ENCODE data around the gene ANO8. TPM values are rescaled to one million over a fixed set of nuclear protein-coding genes. Genes with fewer than 3 reads are reported as not detected.
A peak's percentile ranks its signal among the peaks of the same experiment; 100 is the strongest.

ANO8 gene
- total and polyA plus RNA-seq, 2 of the 8 experiments (the other 6 are each of a cell fraction or from before 2014, with no cell fraction given), result 9.5 to 20.7 TPM

DNA sequence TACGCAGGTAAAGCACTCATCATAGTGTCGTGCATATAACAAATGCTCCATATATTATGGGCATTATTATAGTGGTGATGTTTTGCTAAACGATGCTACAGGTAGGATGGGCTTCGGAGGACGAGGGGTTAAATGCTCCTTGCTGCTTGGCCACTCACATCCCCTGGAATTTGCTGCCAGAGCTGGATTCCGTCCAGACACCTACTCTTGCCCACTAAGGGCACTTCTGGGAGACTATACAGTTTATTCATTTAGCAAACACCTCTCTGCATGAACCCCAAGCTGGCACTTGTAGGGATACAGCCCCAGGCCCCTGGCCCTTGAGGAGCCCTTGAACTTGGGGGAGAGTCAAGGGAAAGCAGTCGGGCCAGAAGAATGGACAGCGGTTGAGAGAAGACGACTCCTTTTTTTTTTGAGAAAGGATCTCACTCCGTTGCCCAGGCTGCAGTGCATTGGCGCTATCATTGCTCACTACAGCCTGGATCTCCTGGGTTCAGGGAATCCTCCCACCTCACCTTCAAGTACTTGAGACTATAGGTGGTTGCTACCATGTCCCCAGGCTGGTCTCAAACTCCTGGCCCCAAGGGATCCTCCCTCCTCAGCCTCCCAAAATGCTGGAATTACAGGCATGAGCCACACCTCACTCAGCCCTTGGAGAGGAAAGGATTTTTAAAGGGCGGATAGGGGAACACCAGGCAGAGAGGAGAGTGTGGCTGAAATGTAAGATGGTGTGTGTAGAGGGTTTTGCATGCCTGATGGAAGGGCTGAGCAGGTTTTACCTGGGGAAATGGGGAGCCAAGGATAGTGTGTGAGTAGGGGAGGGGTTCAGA is 30.1 kb downstream of the ANO8 start:
- ChIA-PET CTCF (ENCODE audit: partially characterized antibody) (interaction anchor here (0.6 to 3.0 kb wide), 22 partner anchors 8 to 774 kb away, joined by 3 to 29 read pairs (median 4); partner anchors contain the start of genes ANO8 and USE1), POLR2A (ENCODE audit: partially characterized antibody) (interaction anchor here (0.6 to 18.5 kb wide), 10 partner anchors 10 to 137 kb away, joined by 3 to 329 read pairs (median 4); partner anchors contain the start of genes ANO8, BABAM1 and USE1)
- Histone ChIP-seq H4K8ac (ENCODE audit: extremely low read depth, insufficient read depth, low read length) (no peak overlapping the region), H3K9me3 (ENCODE audit: insufficient read depth in 2 of 2, low read depth in 1 of 2, low read length in 1 of 2) (no peaks in the 10 kb centered on the region), H3K4me3 (ENCODE audit: extremely low read depth in 1 of 4, insufficient read depth in 2 of 4, low read depth in 3 of 4, low read length in 4 of 4) (peak overlapping the region in 1 of 4 experiments; percentile 78; a peak in 2 of 8 replicates), H2BK120ac (replicated peaks; ENCODE audit: low read depth, low read length) (no peak overlapping the region), H3K4me1 (replicated peaks in 1 of 4; ENCODE audit: control insufficient read depth in 3 of 4, insufficient read depth in 4 of 4, low read length in 3 of 4) (peaks cover 12 to 21% (median 14%) of the 10 kb centered on the region in 4 experiments), H2AK5ac (ENCODE audit: low read depth, low read length) (peak overlapping the region; percentile 61; the same call in 1 of the 2 replicates), H3K27ac (ENCODE audit: low read depth, low read length) (no peak overlapping the region), H2AFZ (ENCODE audit: low read length) (no peak overlapping the region), H3K56ac (replicated peaks; ENCODE audit: insufficient read length, low read depth, low read length) (no peak overlapping the region), H3K14ac (ENCODE audit: insufficient read length) (no peak overlapping the region), H4K5ac (ENCODE audit: insufficient read length, low read depth, low read length) (no peak overlapping the region), H2BK12ac (ENCODE audit: low read depth, low read length) (peak overlapping the region; percentile 92), H2BK15ac (ENCODE audit: low read length) (0 out of 2 replicates have a peak overlapping the region, but pooled peaks have one; percentile 81), H3K23me2 (ENCODE audit: low read depth, low read length) (peaks cover 7% of the 10 kb centered on the region), H3K23ac (ENCODE audit: insufficient read length) (no peak overlapping the region), H2BK20ac (ENCODE audit: low read length) (peak overlapping the region; percentile 23; the same call in 1 of the 2 replicates), H4K20me1 (replicated peaks in 1 of 2; ENCODE audit: control insufficient read depth in 1 of 2, insufficient read depth in 2 of 2, low read length in 2 of 2) (peaks cover 1 to 8% of the 10 kb centered on the region in 2 experiments), H4K91ac (replicated peaks; ENCODE audit: insufficient read length, low read length) (no peak overlapping the region), H3K36me3 (ENCODE audit: control insufficient read depth in 2 of 4, insufficient read depth in 4 of 4, low read length in 3 of 4) (peaks cover 0 to 9% (median 0%) of the 10 kb centered on the region in 4 experiments; a peak in 2 of 8 replicates), H3K18ac (ENCODE audit: extremely low read depth, low read length) (no peak overlapping the region), H3K4me2 (ENCODE audit: insufficient read depth in 1 of 2, low read depth in 2 of 2, low read length in 2 of 2) (peak overlapping the region; percentile 59 to 82; a peak in 3 of 4 replicates), H3K79me2 (ENCODE audit: control insufficient read depth in 1 of 2, insufficient read depth in 2 of 2, low read length in 2 of 2) (peaks cover 0 to 4% of the 10 kb centered on the region in 2 experiments; a peak in 1 of 4 replicates), H2BK5ac (ENCODE audit: low read depth, low read length) (no peak overlapping the region), H3K4ac (replicated peaks; ENCODE audit: insufficient read length, low read depth, low read length) (no peak overlapping the region), H3K79me1 (ENCODE audit: low read depth, low read length) (peaks cover 4% of the 10 kb centered on the region), H3K27me3 (replicated peaks in 1 of 4; ENCODE audit: control insufficient read depth in 3 of 4, extremely low read depth in 1 of 4, insufficient read depth in 3 of 4, low read length in 3 of 4) (no peaks in the 10 kb centered on the region), H3K9ac (replicated peaks in 1 of 4; ENCODE audit: extremely low read depth in 1 of 4, low read depth in 3 of 4, low read length in 3 of 4) (no peak overlapping the region)
- FAIRE-seq (no peak), DNase-seq (ENCODE audit: low read depth in 1 of 2, low spot score in 2 of 2) (no peak)
- WGBS, 2 experiments (ENCODE audit: extremely low coverage in 1 of 2, insufficient coverage in 1 of 2, insufficient read length in 1 of 2, insufficient replicate concordance in 2 of 2, low coverage in 1 of 2, low lambda C conversion rate in 2 of 2, missing lambda C conversion rate in 1 of 2), result 78% methylated on average over 12 of the region's 12 CpGs; no CpG with 5 or more reads in 1 of the 2 experiments
- TF ChIP-seq GTF2F1 (IDR thresholded peaks at IDR 0.05; ENCODE audit: borderline replicate concordance, low read depth, low read length) (no peak), SIRT6 (IDR thresholded peaks at IDR 0.05; ENCODE audit: low read length) (no peak), CHD1 (IDR thresholded peaks at IDR 0.05; ENCODE audit: low read depth, low read length) (no peak), CBX8 (IDR thresholded peaks at IDR 0.05; ENCODE audit: borderline replicate concordance, low read depth, low read length) (no peak), KDM4A (IDR thresholded peaks at IDR 0.05; ENCODE audit: low read depth, low read length, severe bottlenecking) (no peak), MAFK (IDR thresholded peaks at IDR 0.05; ENCODE audit: low read depth, low read length) (no peak), ASH2L (IDR thresholded peaks at IDR 0.05; ENCODE audit: low read length) (no peak)
- TF ChIP-seq, protein P1, sequence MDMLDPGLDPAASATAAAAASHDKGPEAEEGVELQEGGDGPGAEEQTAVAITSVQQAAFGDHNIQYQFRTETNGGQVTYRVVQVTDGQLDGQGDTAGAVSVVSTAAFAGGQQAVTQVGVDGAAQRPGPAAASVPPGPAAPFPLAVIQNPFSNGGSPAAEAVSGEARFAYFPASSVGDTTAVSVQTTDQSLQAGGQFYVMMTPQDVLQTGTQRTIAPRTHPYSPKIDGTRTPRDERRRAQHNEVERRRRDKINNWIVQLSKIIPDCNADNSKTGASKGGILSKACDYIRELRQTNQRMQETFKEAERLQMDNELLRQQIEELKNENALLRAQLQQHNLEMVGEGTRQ (IDR thresholded peaks at IDR 0.05; ENCODE audit: low read length), result no peak
- TF ChIP-seq, protein P2, sequence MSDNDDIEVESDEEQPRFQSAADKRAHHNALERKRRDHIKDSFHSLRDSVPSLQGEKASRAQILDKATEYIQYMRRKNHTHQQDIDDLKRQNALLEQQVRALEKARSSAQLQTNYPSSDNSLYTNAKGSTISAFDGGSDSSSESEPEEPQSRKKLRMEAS (IDR thresholded peaks at IDR 0.05), result no peak

All from H1 (cell line).